MCF 10A (cell line): ENCODE results near the gene TBC1D10A. TPM values are rescaled to one million over a fixed set of nuclear protein-coding genes. Genes with fewer than 3 reads are reported as not detected.

ENCODE experiments used
- BruUV-seq: library from RNA; stranded (reverse); fragments of 400-500 nt; replicated peaks from 2 replicates; lab custom pipeline; 2021; lab: Mats Ljungman, UMichigan
- CTCF ChIA-PET: fragments of 300-600 bp; sonication (Branson Sonifier 250); formaldehyde crosslinking; extraction: SDS; loops from one replicate; lab custom pipeline; 2021; ENCODE audit warnings: antibody characterized with exemption, inconsistent platforms; lab: Yijun Ruan, JAX
- POLR2A ChIA-PET: fragments of 300-600, 350-650 bp; sonication (Branson Sonifier 250); formaldehyde crosslinking; extraction: SDS; loops from one replicate; lab custom pipeline; 2020; ENCODE audit warnings: antibody characterized with exemption, inconsistent platforms; lab: Yijun Ruan, JAX
- DNase-seq: peaks from one replicate; pipeline ENCODE4 v3.0.0-alpha.2; 2018; ENCODE audit not compliant: unreplicated experiment
- H3K27ac Mint-ChIP-seq: one replicate; pipeline ENCODE4 v1.8.0; 2022; ENCODE audit warnings: mild to moderate bottlenecking, low read depth, mixed read lengths; ENCODE audit not compliant: unreplicated experiment
- H3K27me3 Mint-ChIP-seq: one replicate; pipeline ENCODE4 v1.8.0; 2022; ENCODE audit warnings: mixed read lengths; ENCODE audit not compliant: insufficient read depth, unreplicated experiment
- H3K36me3 Mint-ChIP-seq: one replicate; pipeline ENCODE4 v1.8.0; 2022; ENCODE audit warnings: mild to moderate bottlenecking, moderate library complexity, mixed read lengths; ENCODE audit not compliant: insufficient read depth, unreplicated experiment
- H3K4me1 Mint-ChIP-seq: one replicate; pipeline ENCODE4 v1.8.0; 2022; ENCODE audit warnings: mixed read lengths; ENCODE audit not compliant: insufficient read depth, unreplicated experiment
- H3K4me3 Mint-ChIP-seq: one replicate; pipeline ENCODE4 v1.8.0; 2022; ENCODE audit warnings: mild to moderate bottlenecking, moderate library complexity, mixed read lengths; ENCODE audit not compliant: unreplicated experiment
- H3K9me3 Mint-ChIP-seq: one replicate; pipeline ENCODE4 v1.8.0; 2022; ENCODE audit warnings: mixed read lengths; ENCODE audit not compliant: unreplicated experiment
- CTCF ChIP-seq: fragments of 200-600 bp; IDR thresholded peaks from one replicate; pipeline ENCODE4 v1.8.0; 2022; ENCODE audit warnings: antibody characterized with exemption, mild to moderate bottlenecking; ENCODE audit not compliant: unreplicated experiment
- intact Hi-C: fragments of 100-400 bp; cut with micrococcal nuclease; formaldehyde crosslinking; loops from 2 replicates; pipeline ENCODE4 v1.14.1; 2022
- total RNA-seq: library from RNA; stranded (reverse); gene quantifications from 2 replicates; pipeline ENCODE4 v1.2.3, GENCODE V29; 2022

Gene TBC1D10A
- total RNA-seq, 1 experiment from 2014 or later = 11.1 TPM

GRCh38 chr22:30296324-30296723, 30.4 kb downstream of the TBC1D10A start:
- BruUV-seq = no TSS peak
- H3K27ac Mint-ChIP-seq = no peak overlapping the region
- peaks cover 21% of the 10 kb centered on the region for H3K36me3 Mint-ChIP-seq
- H3K27me3 Mint-ChIP-seq = no peaks in the 10 kb centered on the region
- H3K4me3 Mint-ChIP-seq = no peak overlapping the region
- DNase-seq = no peak
- no peaks in the 10 kb centered on the region for H3K9me3 Mint-ChIP-seq
- H3K4me1 Mint-ChIP-seq = peaks cover 1% of the 10 kb centered on the region
- POLR2A ChIA-PET = no interaction called here
- intact Hi-C loops = no loop called here
- no peak for TF ChIP-seq CTCF
- CTCF ChIA-PET = interaction anchor here (0.5 to 1.1 kb wide), 2 partner anchors 10 to 53 kb away, joined by 3 to 4 read pairs; no protein-coding TSS in a partner anchor

GRCh38 chr22:30295576-30295975, 31.2 kb downstream of the TBC1D10A start:
- Mint-ChIP-seq H3K9me3 (no peaks in the 10 kb centered on the region), H3K4me3 (no peak overlapping the region), H3K4me1 (no peaks in the 10 kb centered on the region), H3K27ac (no peak overlapping the region), H3K36me3 (peaks cover 21% of the 10 kb centered on the region), H3K27me3 (no peaks in the 10 kb centered on the region)
- BruUV-seq = no TSS peak
- TF ChIP-seq CTCF = no peak
- CTCF ChIA-PET = interaction anchor here (0.5 to 1.0 kb wide), 2 partner anchors 54 to 188 kb away, joined by 3 read pairs; no protein-coding TSS in a partner anchor
- POLR2A ChIA-PET = interaction anchor here (0.7 kb wide), 1 partner anchor 32 kb away, joined by 3 read pairs; no protein-coding TSS in a partner anchor
- intact Hi-C loops = no loop called here
- no peak for DNase-seq

GRCh38 chr22:30294830-30295229, 31.9 kb downstream of the TBC1D10A start:
- Mint-ChIP-seq H3K27me3 (no peaks in the 10 kb centered on the region), H3K4me3 (no peak overlapping the region), H3K27ac (no peak overlapping the region), H3K9me3 (no peaks in the 10 kb centered on the region), H3K36me3 (peaks cover 14% of the 10 kb centered on the region), H3K4me1 (no peaks in the 10 kb centered on the region)
- BruUV-seq = no TSS peak
- no peak for TF ChIP-seq CTCF
- intact Hi-C loops = no loop called here
- CTCF ChIA-PET = interaction anchor here (0.7 to 1.0 kb wide), 4 partner anchors 13 to 187 kb away, joined by 3 read pairs; no protein-coding TSS in a partner anchor
- DNase-seq = no peak
- POLR2A ChIA-PET = interaction anchor here (0.8 kb wide), 1 partner anchor 16 kb away, joined by 3 read pairs; no protein-coding TSS in a partner anchor

GRCh38 chr22:30294066-30294465, 32.7 kb downstream of the TBC1D10A start:
- Mint-ChIP-seq H3K9me3 (no peaks in the 10 kb centered on the region), H3K4me1 (no peaks in the 10 kb centered on the region), H3K27ac (no peak overlapping the region), H3K4me3 (no peak overlapping the region), H3K36me3 (peaks cover 14% of the 10 kb centered on the region), H3K27me3 (no peaks in the 10 kb centered on the region)
- POLR2A ChIA-PET = interaction anchor here (0.6 to 1.2 kb wide), 4 partner anchors 16 to 448 kb away, joined by 3 read pairs; no protein-coding TSS in a partner anchor
- BruUV-seq = no TSS peak
- intact Hi-C loops = no loop called here
- CTCF ChIA-PET = interaction anchor here (0.6 kb wide), 2 partner anchors 119 to 187 kb away, joined by 3 to 4 read pairs; no protein-coding TSS in a partner anchor
- TF ChIP-seq CTCF = no peak
- DNase-seq = no peak
